NCI-H2107 treated with DMSO at 0.1 percent for 48 hours (cell line): Measurements from ENCODE around the gene SKP1.

Experiments
- DNase-seq: peaks from one replicate; lab custom pipeline; 2025; ENCODE audit not compliant: unreplicated experiment; lab: John Stamatoyannopoulos, UW

The SKP1 gene

DNA sequence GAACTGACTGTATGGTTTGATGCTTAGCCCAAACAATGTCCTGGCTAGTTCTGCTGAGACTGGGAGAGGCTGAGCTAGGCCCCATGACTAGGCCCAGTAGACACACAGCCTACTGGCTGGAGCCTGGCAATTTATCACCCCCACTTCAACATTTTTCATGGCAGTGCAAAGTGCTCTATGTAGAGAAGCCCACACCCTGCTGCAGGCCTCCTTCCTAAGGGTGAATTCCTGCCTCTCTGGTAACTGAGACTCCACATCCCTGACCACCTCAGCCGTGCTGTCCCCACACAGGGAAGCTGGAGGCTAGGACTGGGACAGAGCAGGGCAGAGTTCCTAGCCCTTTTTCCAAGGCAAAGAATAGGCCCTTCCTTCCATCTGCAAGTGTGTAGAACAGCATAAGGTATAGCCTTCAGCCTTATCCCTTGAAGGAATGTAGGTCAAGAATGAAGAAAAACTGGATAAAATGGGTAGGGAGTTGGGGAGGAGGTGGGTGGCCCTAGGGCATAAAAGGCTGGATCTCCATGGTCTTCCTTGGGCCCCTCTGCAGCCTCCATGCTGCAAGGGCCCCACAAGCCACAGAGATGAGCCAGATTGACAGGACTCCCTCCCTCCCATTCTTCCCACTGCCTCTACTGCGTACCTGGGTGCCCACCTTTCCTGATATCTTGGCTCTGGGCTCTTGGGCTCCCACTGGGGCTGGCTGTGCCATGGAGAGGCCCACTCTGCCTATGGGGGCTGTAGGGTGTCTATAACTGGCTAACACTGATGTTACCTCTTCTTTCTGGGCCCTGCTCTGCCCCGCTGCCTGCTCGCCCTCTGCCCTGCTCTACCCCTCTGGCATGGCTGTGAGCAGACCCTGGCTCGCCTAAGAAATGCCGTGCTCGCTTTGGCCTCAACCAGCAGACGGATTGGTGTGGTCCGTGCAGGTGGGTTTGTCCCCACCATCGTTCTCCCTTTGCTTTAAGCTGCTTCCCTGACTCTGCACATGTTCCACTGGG lies 32.5 kb downstream of the SKP1 start:
- no peak for DNase-seq

DNA sequence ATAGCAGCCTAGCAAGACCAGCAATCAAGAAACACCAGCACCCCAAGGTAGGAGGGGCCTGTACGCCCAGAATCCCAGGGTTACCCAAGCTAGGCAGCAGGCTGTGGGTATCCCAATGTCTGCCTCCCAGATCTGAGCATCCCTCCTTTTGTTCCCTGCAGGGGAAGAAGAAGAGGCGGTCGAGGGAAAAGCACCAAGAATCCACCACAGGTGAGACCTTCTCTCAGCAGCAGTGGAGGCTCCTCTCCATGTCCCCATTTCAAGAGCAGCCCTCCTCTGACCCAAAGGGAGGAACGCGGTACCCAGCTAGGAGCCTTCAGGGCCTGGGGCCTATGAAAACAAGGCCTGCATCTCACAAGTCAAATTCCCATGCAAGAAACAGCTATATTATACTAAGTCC lies 33.3 kb downstream of the SKP1 start:
- DNase-seq: no peak

DNA sequence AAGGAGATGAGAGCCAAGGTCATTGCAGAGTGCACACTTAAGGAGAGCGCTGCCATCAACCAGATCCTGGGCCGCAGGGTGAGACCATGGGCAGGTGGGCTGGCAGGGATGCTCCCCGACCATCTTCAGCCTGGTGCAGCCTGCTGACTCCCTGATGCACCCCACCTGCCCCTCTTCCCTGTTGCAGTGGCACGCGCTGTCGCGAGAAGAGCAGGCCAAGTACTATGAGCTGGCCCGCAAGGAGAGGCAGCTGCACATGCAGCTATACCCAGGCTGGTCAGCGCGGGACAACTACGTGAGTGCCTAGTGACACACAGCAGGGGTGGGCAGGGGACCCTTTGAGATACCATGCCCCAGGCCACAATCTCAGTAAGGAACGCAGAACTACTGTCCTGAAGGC lies 33.9 kb downstream of the SKP1 start:
- DNase-seq: no peak

DNA sequence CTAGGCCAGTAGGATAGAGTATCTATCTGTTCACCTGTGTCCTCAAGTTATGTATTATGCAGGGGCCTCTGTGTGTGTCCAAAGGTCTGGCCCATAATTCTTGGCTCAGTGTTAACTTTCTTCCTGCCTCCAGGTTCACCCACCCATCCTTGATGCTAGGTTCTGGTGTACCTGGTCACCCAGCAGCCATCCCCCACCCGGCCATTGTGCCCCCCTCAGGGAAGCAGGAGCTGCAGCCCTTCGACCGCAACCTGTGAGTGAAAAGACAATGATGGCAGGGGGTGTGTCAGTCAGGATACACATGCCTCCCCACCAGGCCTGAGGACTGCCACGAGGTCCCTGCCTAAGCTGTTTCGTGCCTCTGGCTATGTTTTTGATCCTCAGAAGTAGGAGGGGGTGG lies 34.7 kb downstream of the SKP1 start:
- no peak for DNase-seq

DNA sequence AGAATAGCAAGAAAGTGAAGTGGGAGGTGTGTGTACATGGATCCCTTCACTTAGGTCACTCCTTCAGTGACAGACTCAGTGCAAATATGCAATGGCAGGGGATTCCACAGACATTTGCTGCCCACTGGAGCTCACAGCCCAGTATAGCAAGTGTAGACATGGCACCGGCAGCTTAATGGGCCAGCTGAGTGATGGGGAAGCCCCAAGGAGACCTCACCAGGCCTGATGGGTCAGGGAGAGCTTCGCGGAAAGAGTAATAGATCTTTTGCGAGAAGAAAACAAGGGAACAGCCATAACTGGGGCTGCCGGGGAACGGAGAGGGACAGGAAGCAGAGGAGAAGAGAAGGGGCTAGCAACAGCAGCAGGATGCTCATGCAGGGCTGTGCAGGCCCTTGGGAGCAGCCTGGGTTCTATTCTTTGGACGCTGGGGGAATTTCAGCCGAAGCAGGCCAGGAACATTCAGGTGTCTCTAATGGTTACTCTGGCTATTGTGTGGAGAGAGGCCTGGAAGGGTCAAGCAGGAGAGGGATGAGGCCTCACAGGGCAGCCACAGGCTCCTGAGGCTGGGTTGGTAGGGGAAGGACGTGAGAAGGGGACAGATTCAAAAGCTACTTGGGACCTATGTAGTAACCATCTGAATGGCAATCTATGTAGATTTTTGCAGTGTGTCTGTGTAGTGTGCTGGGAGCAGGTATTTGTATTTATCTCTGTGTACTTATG lies 35.3 kb downstream of the SKP1 start:
- no peak for DNase-seq

DNA sequence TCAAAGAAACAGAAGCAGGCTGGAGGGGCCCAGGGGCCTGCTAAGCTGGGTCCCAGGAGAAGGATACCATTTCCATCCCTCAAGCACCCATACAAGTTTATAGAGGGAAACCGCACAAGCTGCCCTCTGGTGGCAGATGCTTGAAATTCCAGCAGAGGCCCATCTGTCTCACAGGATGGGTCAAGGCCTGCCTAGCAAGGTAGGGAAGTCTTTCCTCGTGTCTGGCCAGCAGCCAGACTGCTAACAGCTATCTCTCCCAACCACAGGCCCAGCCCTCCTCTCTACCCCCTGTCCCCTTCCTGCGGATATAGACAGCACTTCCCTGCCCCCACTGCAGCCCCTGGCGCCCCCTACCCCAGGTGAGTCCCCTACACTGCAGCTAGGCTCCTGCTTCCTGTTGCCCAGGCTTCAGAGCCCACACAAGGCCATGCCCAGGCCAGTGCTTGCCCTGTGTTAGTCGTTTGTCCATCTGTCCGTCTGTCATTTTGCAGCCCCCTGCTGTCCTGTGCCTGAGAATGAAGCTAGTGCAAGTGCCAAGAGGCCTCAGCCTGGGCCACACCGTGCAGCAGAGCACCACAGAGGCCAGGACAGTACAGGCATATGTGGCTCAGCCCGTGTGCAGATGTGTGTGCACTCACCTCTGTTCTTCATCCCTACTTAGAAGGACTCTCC lies 36.1 kb downstream of the SKP1 start:
- DNase-seq: no peak

DNA sequence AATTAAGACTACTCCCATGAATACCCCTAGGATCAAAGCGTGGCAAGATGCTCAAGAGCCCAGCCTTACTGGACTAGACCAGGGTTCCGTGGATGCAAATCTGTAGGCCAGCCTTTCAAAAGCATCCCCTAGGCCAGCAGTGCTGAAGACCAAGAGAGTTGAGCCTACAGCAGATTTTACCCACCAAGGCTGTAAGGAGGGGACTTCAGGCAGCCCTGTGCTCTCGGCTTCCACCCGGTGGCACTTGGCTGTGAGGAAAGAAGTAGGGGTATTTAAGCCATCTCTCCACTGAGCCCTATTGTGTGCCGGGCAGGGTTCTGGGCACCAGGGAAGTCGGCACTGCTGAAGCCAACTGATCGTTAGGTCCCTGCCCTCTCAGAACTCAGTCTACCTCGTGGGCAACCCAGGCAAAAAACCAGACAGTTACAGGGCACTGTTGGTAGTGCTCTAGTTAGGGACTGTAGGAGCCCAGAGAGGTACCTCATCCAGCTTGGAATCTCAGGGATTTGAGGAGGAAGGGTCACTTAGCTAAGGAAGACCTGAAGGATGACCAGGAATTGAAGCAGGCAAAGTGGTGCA lies 36.8 kb downstream of the SKP1 start:
- no peak for DNase-seq

DNA sequence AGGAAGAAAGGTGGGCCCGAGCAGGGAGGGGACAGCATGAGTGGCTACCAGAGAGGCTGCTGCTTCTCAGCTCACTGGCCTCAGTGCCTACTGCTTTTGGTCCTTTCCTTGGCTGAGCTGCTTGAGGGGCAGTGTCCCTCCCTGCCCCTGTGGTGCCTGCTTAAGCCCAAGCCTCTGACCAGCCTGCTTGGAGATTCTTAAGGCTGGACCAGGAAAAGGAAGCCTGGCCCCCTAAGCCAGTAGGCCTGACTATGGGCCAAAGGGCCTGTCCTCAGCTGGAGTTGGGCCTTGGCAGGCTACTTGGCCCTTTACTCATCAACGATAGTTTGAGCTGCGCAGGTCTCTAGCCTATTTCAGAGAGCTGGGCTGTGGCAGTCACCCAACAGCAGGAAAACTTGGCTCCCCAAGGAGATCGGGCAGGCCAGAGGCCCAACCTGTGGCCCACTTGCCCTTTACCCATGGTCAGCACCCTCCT lies 37.3 kb downstream of the SKP1 start:
- DNase-seq: no peak

DNA sequence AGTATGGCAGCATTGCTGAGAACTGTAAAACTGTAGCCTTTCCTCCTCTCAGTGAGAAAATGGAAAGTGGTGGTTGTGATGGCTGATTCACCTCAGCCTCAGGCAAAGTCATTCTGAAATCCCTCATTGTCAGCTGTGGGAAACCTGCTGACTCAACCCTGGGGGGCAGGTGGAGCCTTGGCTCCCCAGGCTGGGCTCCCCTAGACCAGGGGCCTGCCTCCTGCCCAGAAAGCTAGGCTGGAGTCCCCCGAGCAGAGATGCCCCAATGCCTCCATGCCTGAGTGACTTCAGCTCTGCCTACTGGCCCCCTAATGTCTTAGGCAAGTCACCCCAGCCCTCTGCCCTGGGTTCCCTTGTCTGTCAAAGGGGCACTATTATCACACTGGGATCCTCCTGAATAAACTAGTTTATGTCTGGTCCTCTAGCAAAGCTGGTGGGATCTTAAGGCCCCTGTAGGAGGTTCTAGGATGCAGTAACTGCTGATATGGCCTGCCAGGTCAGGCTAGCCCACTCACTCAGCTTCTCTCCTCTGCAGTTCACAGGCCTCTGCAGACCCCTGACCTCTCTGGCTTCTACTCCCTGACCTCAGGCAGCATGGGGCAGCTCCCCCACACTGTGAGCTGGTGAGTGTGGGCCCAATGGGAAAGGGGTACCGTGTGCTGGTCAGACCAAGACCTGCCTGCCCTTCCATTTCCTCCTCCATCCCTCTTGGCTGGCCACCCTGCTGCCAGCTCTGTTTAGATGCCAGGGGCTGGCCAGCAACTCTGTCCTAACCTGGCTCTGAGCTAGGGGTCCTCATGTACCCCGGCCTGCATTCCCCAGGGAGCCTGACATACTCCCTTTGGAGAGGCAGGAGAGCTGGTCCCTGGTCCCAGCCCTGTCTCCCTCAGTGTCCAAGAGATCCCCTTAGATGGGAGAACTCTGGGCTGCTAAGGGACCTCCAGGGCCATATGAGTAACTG lies 38.1 kb downstream of the SKP1 start:
- DNase-seq: no peak

DNA sequence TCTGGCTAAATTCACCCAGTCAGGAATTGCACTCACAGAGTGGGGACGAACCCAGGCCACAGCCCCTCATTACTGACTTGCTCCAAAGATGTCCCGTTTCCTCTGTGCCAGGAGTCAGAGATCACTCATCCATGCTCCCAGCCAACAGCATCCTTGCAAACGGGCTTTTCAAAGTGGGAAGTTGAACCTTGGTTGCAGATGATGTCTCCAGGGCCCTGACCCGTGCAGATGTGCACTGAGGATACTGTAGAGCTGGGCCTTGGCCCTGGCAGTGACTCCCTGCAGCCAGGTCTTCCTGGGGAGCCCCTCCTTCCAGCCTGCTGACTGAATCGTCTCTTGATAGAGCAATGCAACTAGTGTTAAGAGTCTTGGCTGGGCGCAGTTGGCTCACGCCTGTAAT lies 40.0 kb downstream of the SKP1 start:
- DNase-seq: no peak

DNA sequence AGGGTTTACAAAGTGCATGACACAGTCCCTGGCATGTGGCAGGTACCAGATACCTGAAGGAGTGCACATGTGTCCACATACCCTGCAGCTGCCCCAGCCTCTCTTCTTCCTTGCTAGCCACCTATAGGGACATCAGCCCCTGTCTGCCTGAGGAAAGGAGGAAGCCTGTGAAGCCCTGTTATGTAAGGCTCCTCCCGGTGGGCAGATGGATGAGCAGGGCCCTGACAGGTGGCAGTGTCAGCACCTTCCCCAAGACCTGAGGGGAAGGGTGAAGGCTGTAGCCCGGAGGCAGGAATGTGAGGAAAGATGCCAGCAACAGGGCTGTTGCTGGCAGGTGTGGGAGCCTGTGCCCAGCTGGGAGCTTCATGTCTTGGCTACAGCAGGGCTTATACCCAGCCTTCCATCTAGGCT lies 40.5 kb downstream of the SKP1 start:
- DNase-seq: no peak

DNA sequence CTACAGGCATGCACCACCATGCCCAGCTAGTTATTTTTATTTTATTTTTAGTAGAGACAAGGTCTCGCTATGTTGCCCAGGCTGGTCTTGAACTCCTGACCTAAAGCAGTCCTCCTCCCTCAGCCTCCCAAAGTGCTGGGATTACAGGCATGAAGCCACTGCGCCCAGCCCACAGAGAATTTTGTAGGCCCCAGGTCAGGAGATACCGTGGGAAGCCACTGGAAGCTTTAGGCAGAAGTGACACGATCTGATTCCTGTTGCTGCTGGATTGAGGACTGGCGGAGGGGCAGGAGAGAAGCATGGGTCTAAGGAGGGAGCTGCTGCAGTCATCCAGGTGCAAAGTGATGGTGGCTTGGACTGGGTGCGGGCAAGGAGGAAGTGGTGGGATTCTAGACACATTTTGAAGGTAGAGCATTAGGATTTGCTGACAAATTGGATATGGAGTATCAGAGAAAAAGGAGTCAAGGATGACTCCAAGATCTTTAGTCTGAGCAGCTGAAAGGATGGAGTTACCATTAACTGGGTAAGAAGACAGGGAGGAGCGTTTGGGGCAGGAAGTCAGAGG lies 41.6 kb downstream of the SKP1 start:
- DNase-seq: no peak

DNA sequence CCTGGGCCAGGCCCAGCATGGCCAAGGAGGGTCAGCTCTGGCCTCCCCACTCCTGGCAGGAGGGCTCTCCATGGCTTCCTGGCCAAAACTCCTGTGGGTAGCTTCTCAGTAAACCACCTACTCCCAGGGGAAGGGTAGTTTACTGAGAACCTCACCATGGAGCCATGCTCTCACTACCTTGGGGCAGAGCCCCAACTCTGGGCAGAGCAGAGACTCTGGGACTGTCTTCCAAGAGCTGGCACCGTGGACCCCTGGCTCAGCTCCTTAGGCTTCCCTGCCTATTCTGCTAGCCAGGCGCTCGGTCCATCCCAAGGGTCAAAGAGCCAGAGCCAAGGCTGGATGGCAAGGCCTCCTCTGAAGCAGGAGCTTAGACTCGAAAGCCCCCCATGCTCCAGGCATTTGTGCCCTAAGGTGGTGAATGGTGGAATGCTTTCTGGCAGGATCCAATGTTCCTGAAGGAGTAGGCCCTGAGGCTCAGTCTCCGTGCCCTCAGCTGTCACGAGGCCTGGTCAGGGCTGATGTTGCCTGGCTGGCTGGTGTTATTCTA lies 42.7 kb downstream of the SKP1 start:
- no peak for DNase-seq

DNA sequence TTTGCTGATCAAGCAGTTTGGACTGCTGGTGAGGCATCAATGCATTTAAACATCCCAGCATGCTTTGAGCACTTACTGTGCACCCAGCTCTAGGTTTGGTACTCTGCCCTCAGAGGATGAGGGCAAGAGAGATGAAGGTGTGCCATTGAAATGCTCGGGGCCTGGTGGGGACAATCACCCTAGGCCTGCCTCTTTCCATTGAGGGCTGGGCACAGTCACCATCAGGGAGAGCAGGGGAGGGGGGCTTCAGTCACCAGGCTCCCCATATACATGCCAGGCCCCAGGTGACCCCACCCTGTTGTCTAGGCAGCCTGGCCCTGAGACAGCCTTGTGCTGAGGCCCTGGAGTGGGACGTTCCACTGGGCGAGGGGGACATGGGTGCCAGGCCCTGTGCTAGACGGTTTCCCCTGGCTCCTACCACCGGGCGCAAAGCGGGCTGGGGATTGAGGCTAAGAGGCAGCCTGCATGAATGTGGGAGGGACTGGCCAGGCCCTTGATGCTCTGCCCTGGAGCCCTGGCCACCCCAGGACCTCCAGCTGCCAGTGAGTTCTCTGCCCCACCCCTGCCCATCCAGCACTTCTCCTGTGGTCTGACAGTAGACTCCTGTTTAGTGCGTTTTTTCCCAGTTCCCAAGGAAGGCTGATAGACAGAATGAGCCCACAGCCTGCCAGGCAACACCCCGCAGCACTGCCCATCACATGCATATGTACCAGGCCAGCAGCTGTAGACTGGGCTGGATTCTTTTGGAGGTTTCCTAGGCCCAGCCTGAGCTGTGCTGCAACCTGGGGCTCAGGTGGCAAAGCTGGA lies 43.4 kb downstream of the SKP1 start:
- no peak for DNase-seq

DNA sequence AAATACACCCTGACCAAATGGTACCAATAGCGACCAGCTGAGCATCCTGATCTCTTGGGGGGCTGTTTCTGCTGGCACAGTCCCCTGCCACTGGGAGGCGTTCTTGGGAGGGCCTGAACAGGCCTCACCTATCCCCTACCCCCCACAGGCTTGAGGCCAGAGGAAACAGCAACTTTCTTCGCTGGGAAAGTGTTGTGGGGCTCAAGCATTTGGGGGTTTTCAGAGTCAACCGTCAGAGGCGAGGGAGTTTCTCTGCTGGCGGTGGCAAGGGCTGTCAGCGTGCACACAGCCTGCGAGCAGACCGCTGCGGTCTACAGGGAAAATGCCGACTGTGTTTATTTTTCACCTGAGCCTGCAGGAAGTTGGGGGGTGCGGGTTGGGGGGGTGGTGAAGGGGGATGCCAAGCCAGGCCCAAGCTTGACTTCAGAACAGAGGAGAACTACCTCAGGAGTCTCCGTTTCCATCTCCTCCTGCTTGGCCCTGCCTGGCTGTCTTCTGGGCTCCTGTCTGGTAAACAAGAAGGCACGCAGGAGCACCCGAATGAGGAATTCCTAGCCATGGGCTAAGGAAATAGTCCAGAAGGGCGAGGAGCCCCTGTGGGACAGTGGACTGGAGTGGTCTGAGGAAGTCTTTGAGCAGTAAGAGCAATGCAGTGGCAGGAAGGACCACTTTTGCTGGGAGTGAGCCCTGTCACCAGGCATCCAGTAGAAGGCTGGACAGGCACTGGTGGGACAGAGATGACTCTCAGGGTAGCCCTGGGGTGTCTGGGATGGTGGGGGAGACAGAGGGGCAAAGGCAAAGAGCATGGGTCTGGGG lies 44.2 kb downstream of the SKP1 start:
- DNase-seq: no peak

DNA sequence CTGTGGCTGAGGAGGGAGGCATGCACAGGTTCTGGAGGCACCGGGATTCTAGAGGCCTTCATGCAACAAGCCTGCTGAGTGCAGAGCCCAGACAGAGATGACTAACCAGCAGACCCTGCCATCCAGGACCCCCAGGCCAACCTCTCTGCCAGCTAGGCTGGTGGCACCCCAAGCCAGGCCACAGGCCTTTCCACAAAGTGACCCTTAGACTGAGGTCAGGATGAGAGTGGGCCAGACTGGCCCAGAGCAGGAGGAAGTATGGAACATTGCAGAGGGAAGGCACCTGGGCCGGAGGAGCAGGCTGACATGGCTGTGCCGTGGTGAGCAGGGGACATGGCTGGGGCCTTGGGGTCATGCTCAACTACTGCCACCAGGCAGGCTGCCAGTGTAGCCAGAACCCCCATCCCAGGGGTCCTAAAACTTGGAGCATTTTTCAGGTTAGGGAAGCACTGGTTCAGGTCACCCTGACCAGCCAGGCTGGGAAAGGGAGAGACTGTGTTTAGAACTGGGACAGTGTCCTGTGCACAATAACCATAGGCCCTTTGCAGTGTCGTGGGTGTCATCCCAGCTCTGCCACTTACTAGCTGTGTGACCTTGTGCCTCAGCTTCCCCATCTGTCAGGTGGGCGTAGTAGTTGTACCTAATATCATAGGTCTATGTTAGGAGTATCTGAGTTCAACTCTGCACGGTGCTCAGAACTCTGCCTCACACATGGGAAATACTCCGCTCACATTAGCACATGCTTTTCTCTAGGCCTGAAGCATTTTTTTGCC lies 45.0 kb downstream of the SKP1 start:
- no peak for DNase-seq

DNA sequence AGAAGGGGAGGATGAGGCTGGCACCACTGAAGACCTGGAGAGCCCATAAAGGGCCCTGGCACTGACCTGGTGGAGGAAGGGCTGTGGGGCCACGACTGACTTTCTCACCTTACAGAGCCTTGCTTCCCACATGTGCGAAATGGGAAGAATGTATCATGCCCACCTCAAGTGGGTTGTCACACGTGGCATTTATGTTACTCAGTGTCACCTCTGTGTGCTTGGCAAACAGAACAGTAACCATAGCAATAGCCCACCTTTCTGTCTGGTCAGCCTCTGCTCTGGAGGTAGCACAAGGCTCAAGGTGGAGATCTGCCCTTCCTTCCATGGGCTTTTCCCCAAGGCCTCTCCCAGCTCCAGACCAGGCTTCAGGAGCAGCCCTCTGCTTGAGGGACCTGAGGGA lies 45.6 kb downstream of the SKP1 start:
- DNase-seq: no peak
